Chondrocyte (in vitro differentiated cells): ENCODE measurements around the gene RANBP17. TPM values are rescaled to one million over a fixed set of nuclear protein-coding genes. Genes with fewer than 3 reads are reported as not detected.

Experiments
- DNase-seq: peaks from one replicate; pipeline ENCODE4 v3.0.0; 2021; ENCODE audit warnings: mixed read lengths, low spot score
- H3K27ac Mint-ChIP-seq: one replicate; pipeline ENCODE4 v1.8.0; 2021; ENCODE audit warnings: mild to moderate bottlenecking, moderate library complexity, mixed read lengths; ENCODE audit not compliant: unreplicated experiment
- H3K27me3 Mint-ChIP-seq: 2 replicates; pipeline ENCODE4 v1.8.0; 2021; ENCODE audit warnings: low read depth, mixed read lengths
- H3K36me3 Mint-ChIP-seq: 2 replicates; pipeline ENCODE4 v1.8.0; 2021; ENCODE audit warnings: low read depth, mixed read lengths
- H3K4me1 Mint-ChIP-seq: 2 replicates; pipeline ENCODE4 v1.8.0; 2021; ENCODE audit warnings: low read depth, mild to moderate bottlenecking, mixed read lengths
- H3K4me3 Mint-ChIP-seq: one replicate; pipeline ENCODE4 v1.8.0; 2021; ENCODE audit warnings: mild to moderate bottlenecking, moderate library complexity, mixed read lengths; ENCODE audit not compliant: unreplicated experiment
- H3K9me3 Mint-ChIP-seq: 2 replicates; pipeline ENCODE4 v1.8.0; 2021; ENCODE audit warnings: low read depth, mixed read lengths
- total RNA-seq: library from RNA; stranded (reverse); gene quantifications from 3 replicates; pipeline ENCODE4 v1.2.1, GENCODE V29; 2021
- TF ChIP-seq, protein P1 (sequence below): fragments of 200-600 bp; sonication (generic); IDR thresholded peaks from 2 replicates; pipeline ENCODE4 v1.5.0; 2021; ENCODE audit warnings: antibody characterized with exemption, mild to moderate bottlenecking, moderate library complexity

RANBP17 gene
- total RNA-seq, 1 donor from 2014 or later, result 24.5 TPM

DNA sequence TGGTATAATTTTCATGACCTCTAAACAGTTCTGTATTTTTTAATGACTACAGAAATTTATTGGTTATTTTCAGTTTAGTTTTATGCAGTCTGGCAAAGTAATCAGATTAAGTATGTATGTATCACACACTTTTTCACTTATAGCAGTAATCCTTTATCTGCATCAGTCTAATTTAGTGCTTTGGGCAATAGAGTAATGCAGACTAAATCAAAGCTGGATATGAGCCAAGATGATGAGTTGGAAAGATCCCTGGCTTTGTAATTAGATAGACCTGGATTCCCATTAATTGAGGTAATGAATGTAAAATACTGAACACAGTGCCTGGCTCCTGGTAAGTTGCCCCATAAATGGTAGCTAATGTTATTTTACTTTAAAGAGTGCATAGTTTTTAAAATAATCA, 231.8 kb downstream of the RANBP17 start:
- Mint-ChIP-seq H3K27ac (no peak overlapping the region), H3K4me3 (no peak overlapping the region), H3K27me3 (no peaks in the 10 kb centered on the region), H3K4me1 (peaks cover 15% of the 10 kb centered on the region), H3K9me3 (peaks cover 24% of the 10 kb centered on the region), H3K36me3 (peaks cover 15% of the 10 kb centered on the region)
- TF ChIP-seq, protein P1, sequence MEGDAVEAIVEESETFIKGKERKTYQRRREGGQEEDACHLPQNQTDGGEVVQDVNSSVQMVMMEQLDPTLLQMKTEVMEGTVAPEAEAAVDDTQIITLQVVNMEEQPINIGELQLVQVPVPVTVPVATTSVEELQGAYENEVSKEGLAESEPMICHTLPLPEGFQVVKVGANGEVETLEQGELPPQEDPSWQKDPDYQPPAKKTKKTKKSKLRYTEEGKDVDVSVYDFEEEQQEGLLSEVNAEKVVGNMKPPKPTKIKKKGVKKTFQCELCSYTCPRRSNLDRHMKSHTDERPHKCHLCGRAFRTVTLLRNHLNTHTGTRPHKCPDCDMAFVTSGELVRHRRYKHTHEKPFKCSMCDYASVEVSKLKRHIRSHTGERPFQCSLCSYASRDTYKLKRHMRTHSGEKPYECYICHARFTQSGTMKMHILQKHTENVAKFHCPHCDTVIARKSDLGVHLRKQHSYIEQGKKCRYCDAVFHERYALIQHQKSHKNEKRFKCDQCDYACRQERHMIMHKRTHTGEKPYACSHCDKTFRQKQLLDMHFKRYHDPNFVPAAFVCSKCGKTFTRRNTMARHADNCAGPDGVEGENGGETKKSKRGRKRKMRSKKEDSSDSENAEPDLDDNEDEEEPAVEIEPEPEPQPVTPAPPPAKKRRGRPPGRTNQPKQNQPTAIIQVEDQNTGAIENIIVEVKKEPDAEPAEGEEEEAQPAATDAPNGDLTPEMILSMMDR, result no peak
- no peak for DNase-seq

DNA sequence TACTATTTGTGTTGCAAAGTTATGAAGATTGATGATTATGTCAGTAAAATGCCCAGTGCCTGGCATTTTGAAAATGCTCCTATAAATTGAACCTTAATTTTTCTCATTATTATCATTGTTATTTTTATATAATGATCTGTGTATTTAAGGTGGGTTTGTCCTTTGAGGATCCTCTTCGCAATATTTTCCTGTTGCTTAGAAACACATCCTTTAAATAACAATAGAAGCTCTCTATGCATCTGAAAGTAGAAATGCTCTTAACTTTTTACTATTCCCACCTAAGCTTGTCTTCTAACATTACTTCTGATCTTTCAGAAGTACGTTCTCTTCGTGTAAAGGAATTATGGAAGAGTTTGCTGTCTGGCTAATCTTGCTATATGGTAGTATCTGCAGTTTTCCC, 232.5 kb downstream of the RANBP17 start:
- H3K27me3 Mint-ChIP-seq, result no peaks in the 10 kb centered on the region
- no peak for DNase-seq
- H3K9me3 Mint-ChIP-seq, result peaks cover 31% of the 10 kb centered on the region
- no peak overlapping the region for H3K4me3 Mint-ChIP-seq
- H3K36me3 Mint-ChIP-seq, result peaks cover 17% of the 10 kb centered on the region
- H3K27ac Mint-ChIP-seq, result no peak overlapping the region
- TF ChIP-seq, protein P1, result no peak
- H3K4me1 Mint-ChIP-seq, result peaks cover 15% of the 10 kb centered on the region

- H3K9me3 Mint-ChIP-seq, result peaks cover 45% of the 10 kb centered on the region
Observed at GRCh38 chr5:171102877-171103610, 241.2 kb downstream of the RANBP17 start.

GRCh38 chr5:171107669-171108068, 245.9 kb downstream of the RANBP17 start:
- no peak overlapping the region for H3K27ac Mint-ChIP-seq
- no peaks in the 10 kb centered on the region for H3K27me3 Mint-ChIP-seq
- peaks cover 3% of the 10 kb centered on the region for H3K4me1 Mint-ChIP-seq
- H3K9me3 Mint-ChIP-seq, result peaks cover 7% of the 10 kb centered on the region
- H3K4me3 Mint-ChIP-seq, result no peak overlapping the region
- peaks cover 3% of the 10 kb centered on the region for H3K36me3 Mint-ChIP-seq
- no peak for DNase-seq
- TF ChIP-seq, protein P1, result no peak

More at GRCh38 chr5:171102877-171103610, 241.2 kb downstream of the RANBP17 start:
- Mint-ChIP-seq H3K27ac (no peak overlapping the region), H3K36me3 (peaks cover 17% of the 10 kb centered on the region), H3K27me3 (no peaks in the 10 kb centered on the region), H3K4me3 (no peak overlapping the region), H3K4me1 (peaks cover 3% of the 10 kb centered on the region)
- peak; percentile 68 for DNase-seq
- TF ChIP-seq, protein P1, result no peak

GRCh38 chr5:171115519-171115918, 253.7 kb downstream of the RANBP17 start:
- peaks cover 9% of the 10 kb centered on the region for H3K36me3 Mint-ChIP-seq
- peaks cover 17% of the 10 kb centered on the region for H3K9me3 Mint-ChIP-seq

More at GRCh38 chr5:171115519-171115918, 253.7 kb downstream of the RANBP17 start:
- DNase-seq, result no peak
- no peaks in the 10 kb centered on the region for H3K27me3 Mint-ChIP-seq
- H3K4me1 Mint-ChIP-seq, result no peaks in the 10 kb centered on the region
- H3K4me3 Mint-ChIP-seq, result no peak overlapping the region
- TF ChIP-seq, protein P1, result no peak
- H3K27ac Mint-ChIP-seq, result no peak overlapping the region
